Measurements from ENCODE around the gene SLC35E4. TPM values are rescaled to one million over a fixed set of nuclear protein-coding genes. Genes with fewer than 3 reads are reported as not detected.
A peak's percentile ranks its signal among the peaks of the same experiment; 100 is the strongest.

The SLC35E4 gene
- total and polyA plus RNA-seq, 9 of the 15 experiments (the other 6 are each of a cell fraction or from before 2014, with no cell fraction given) = 0.06 to 2.3 (median 0.86) TPM; not detected in 1

GRCh38 chr22:30637701-30638114 is 2.1 kb downstream of the SLC35E4 start (continued):
- TF ChIP-seq NFE2L1 (tag; IDR thresholded peaks at IDR 0.05; ENCODE audit: borderline replicate concordance, low read depth) (no peak), ATF2 (CRISPR knock-in tag; IDR thresholded peaks at IDR 0.05) (no peak), FUS (optimal IDR thresholded peaks at IDR 0.05; ENCODE audit: low read depth, low read length) (no peak), SIX5 (IDR thresholded peaks at IDR 0.05; ENCODE audit: borderline replicate concordance in 1 of 2, insufficient read depth in 1 of 2, low read depth in 1 of 2, low read length in 2 of 2) (no peak), ZNF121 (CRISPR knock-in tag; conservative IDR thresholded peaks at IDR 0.05) (no peak), ZBTB17 (CRISPR knock-in tag; IDR thresholded peaks at IDR 0.05) (no peak), PHF21A (IDR thresholded peaks at IDR 0.05; ENCODE audit: borderline replicate concordance, low read depth) (no peak), ZNF431 (CRISPR knock-in tag; IDR thresholded peaks at IDR 0.05) (no peak), ARID2 (IDR thresholded peaks at IDR 0.05) (no peak), CCNT2 (IDR thresholded peaks at IDR 0.05; ENCODE audit: borderline replicate concordance, extremely low read depth, insufficient read length, low read depth, low read length) (no peak), CSDE1 (IDR thresholded peaks at IDR 0.05) (0 out of 4 replicates have a peak, but pooled peaks of 1 of the 2 experiments have one; percentile 47), ZNF23 (CRISPR knock-in tag; IDR thresholded peaks at IDR 0.05) (no peak), MCM2 (IDR thresholded peaks at IDR 0.05; ENCODE audit: low read depth) (no peak), ESRRA (IDR thresholded peaks at IDR 0.05; ENCODE audit: borderline replicate concordance, low read depth) (no peak), DMBX1 (CRISPR knock-in tag; IDR thresholded peaks at IDR 0.05; ENCODE audit: borderline replicate concordance) (no peak), PTBP1 (IDR thresholded peaks at IDR 0.05; ENCODE audit: low read depth, low read length) (no peak), GABPB1 (CRISPR knock-in tag; IDR thresholded peaks at IDR 0.05) (no peak), ADNP (tag; IDR thresholded peaks at IDR 0.05) (peak; percentile 56; the same call in 1 of the 2 replicates), XRCC5 (IDR thresholded peaks at IDR 0.05; ENCODE audit: low read depth, low read length) (no peak), FOXJ2 (tag; IDR thresholded peaks at IDR 0.05) (peak; percentile 68; the same call in 1 of the 2 replicates), PRPF4 (IDR thresholded peaks at IDR 0.05; ENCODE audit: insufficient read depth, low read depth, low read length, poor library complexity, severe bottlenecking) (no peak), CHCHD3 (CRISPR knock-in tag; IDR thresholded peaks at IDR 0.05) (no peak), RREB1 (CRISPR knock-in tag; IDR thresholded peaks at IDR 0.05) (no peak), ZNF507 (tag; conservative IDR thresholded peaks at IDR 0.05) (no peak), RFX1 (IDR thresholded peaks at IDR 0.05) (peak; percentile 92)
